ENCODE results near the gene PRR7.

PRR7 gene

DNA sequence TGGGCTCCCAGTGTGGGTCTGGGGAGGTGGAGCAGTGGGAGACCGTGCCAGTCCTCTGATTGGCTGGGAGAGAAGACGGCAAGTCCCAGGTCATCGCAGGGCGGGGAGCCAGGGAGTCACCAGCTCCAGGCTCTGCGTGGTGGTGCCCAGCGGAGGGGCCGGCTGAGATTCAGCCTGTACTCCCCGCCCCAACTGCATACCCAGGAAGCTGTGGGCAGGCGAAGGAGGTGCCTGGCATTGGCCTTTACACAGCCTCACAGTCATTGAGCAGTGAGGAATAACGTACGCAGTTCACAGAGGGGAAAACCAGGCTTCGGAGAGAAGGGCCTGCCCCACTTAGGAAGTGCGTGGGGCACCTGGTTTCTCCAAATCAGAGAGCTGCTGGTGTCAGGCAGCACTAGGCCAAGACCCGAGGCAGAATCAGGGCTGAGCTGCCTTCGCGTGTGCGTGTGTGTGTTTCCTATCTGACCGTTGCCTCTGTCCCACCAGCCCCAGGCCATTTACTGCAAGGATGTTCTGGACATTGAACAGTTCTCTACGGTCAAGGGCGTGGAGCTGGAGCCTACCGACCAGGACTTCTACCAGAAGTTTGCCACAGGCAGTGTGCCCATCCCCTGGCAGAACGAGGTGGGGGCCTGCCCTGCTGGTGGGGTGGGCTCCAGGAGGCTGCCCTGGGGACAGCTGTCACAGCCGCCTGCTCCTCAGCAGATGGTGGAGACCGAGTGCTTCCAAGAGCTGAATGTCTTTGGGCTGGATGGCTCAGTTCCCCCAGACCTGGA, 6.2 kb upstream of the PRR7 start:
- WGBS, result 85% methylated on average over 24 of the region's 24 CpGs
- Histone ChIP-seq H3K27ac (ENCODE audit: low read depth, low read length) (no peak overlapping the region), H3K36me3 (ENCODE audit: insufficient read depth, low read length) (peaks cover 23% of the 10 kb centered on the region), H3K9ac (ENCODE audit: low read depth, low read length) (no peak overlapping the region), H3K27me3 (ENCODE audit: insufficient read depth, low read length) (peaks cover 4% of the 10 kb centered on the region), H3K4me1 (ENCODE audit: insufficient read depth, low read length) (peaks cover 3% of the 10 kb centered on the region; the same call in 1 of the 2 replicates), H3K4me3 (ENCODE audit: low read length) (no peak overlapping the region), H3K9me3 (ENCODE audit: insufficient read depth, low read depth, low read length) (no peaks in the 10 kb centered on the region)

GRCh38 chr5:177440990-177441780, 5.4 kb upstream of the PRR7 start:
- Histone ChIP-seq H3K27me3 (ENCODE audit: insufficient read depth, low read length) (peaks cover 5% of the 10 kb centered on the region), H3K36me3 (ENCODE audit: insufficient read depth, low read length) (peaks cover 20% of the 10 kb centered on the region), H3K4me3 (ENCODE audit: low read length) (no peak overlapping the region), H3K9ac (ENCODE audit: low read depth, low read length) (no peak overlapping the region), H3K4me1 (ENCODE audit: insufficient read depth, low read length) (peaks cover 4% of the 10 kb centered on the region; the same call in 1 of the 2 replicates), H3K9me3 (ENCODE audit: insufficient read depth, low read depth, low read length) (no peaks in the 10 kb centered on the region), H3K27ac (ENCODE audit: low read depth, low read length) (no peak overlapping the region)
- 94% methylated on average over 26 of the region's 26 CpGs for WGBS

DNA sequence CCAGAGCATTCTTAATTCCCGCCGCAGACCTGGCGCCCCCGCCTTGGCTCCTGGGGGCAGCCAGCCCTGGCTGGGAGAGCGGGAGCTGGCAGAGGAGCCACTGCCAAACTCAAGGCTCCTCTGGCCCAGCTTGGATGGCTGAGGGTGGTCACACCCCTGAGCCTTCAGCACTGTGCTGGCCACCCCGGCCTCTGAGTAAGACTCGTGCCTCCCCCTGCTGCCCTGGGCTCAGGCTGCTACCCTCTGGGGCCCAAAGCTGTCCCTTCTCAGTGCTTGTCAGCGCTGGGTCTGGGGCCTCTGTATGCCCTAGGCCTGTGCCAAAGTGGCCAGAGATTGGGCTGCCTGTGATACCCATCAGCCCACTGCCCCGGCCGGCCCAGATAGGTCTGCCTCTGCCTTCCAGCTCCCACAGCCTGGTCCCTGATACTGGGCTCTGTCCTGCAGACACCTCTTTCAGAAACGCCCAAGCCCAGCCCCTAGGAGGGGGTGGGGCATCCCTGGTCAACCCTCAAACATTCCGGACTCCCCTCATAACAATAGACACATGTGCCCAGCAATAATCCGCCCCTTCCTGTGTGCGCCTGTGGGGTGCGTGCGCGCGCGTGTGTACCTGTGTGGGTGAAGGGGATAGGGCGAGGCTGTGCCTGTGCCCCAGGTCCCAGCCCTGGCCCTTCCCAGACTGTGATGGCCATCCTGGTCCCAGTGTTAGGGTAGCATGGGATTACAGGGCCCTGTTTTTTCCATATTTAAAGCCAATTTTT, 4.4 kb upstream of the PRR7 start:
- no peak overlapping the region for H3K4me3 ChIP-seq (ENCODE audit: low read length)
- peaks cover 5% of the 10 kb centered on the region for H3K27me3 ChIP-seq (ENCODE audit: insufficient read depth, low read length)
- H3K36me3 ChIP-seq (ENCODE audit: insufficient read depth, low read length), result peaks cover 15% of the 10 kb centered on the region
- peaks cover 4% of the 10 kb centered on the region; the same call in 1 of the 2 replicates for H3K4me1 ChIP-seq (ENCODE audit: insufficient read depth, low read length)
- no peak overlapping the region for H3K9ac ChIP-seq (ENCODE audit: low read depth, low read length)
- no peaks in the 10 kb centered on the region for H3K9me3 ChIP-seq (ENCODE audit: insufficient read depth, low read depth, low read length)
- WGBS, result 94% methylated on average over 20 of the region's 20 CpGs
- H3K27ac ChIP-seq (ENCODE audit: low read depth, low read length), result no peak overlapping the region

- Histone ChIP-seq H3K27me3 (ENCODE audit: insufficient read depth, low read length) (peaks cover 5% of the 10 kb centered on the region), H3K27ac (ENCODE audit: low read depth, low read length) (no peak overlapping the region), H3K4me3 (ENCODE audit: low read length) (no peak overlapping the region), H3K36me3 (ENCODE audit: insufficient read depth, low read length) (peaks cover 6% of the 10 kb centered on the region; the same call in 1 of the 2 replicates), H3K9me3 (ENCODE audit: insufficient read depth, low read depth, low read length) (no peaks in the 10 kb centered on the region), H3K9ac (ENCODE audit: low read depth, low read length) (no peak overlapping the region), H3K4me1 (ENCODE audit: insufficient read depth, low read length) (peaks cover 12% of the 10 kb centered on the region)
- 91% methylated on average over 15 of the region's 15 CpGs for WGBS
Observed at GRCh38 chr5:177443144-177443983, 3.2 kb upstream of the PRR7 start.

GRCh38 chr5:177444106-177445051, 2.2 kb upstream of the PRR7 start:
- H3K27ac ChIP-seq (ENCODE audit: low read depth, low read length), result no peak overlapping the region

DNA sequence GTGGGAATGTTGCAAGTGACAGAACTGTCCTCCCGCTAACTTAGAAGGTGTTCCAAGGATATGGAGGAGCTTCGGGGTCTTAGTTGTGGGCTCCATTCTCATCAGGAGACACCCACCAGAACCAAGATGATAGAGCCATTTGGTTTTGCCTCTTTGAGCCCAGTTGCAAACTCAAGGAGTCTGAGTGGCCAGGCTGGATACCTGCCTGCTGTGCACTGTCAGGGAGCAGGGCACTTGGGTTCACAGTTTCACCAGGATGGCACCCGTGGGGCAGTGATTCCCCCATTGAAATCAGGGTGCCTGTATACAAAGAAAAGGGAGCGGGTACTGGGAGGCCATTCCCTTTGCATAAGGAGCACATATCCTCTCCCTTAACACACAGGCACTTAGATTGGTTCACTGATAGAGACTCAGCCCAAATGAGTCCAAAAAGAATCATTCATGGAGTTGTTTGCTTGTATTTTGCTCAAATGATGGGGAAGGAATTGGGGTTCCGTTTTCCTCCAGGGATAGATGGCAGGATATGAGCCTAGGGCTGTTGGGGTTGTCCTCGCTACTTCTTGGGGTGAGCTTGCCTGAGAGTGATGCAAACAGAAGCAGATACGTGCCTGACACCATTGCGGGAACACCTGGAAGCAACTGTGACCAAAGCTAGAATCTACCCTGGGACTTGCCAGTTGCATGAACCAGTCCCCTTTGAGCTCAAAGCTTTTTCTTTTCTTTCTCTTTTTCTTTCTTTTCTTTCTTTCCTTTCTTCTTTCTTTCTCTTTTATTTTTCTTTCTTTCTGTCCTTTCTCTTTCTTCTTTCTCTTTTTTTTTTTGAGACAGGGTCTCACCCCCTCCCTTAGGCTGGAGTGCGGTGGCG, 1.3 kb upstream of the PRR7 start:
- H3K9ac ChIP-seq (ENCODE audit: low read depth, low read length), result no peak overlapping the region
- H3K27ac ChIP-seq (ENCODE audit: low read depth, low read length), result no peak overlapping the region
- peaks cover 12% of the 10 kb centered on the region for H3K4me1 ChIP-seq (ENCODE audit: insufficient read depth, low read length)
- H3K27me3 ChIP-seq (ENCODE audit: insufficient read depth, low read length), result peaks cover 5% of the 10 kb centered on the region
- no peak overlapping the region for H3K4me3 ChIP-seq (ENCODE audit: low read length)
- no peaks in the 10 kb centered on the region for H3K9me3 ChIP-seq (ENCODE audit: insufficient read depth, low read depth, low read length)
- no peaks in the 10 kb centered on the region for H3K36me3 ChIP-seq (ENCODE audit: insufficient read depth, low read length)
- WGBS, result 84% methylated on average over 10 of the region's 10 CpGs

More at GRCh38 chr5:177444106-177445051, 2.2 kb upstream of the PRR7 start:
- Histone ChIP-seq H3K4me3 (ENCODE audit: low read length) (no peak overlapping the region), H3K9me3 (ENCODE audit: insufficient read depth, low read depth, low read length) (no peaks in the 10 kb centered on the region), H3K4me1 (ENCODE audit: insufficient read depth, low read length) (peaks cover 12% of the 10 kb centered on the region), H3K36me3 (ENCODE audit: insufficient read depth, low read length) (no peaks in the 10 kb centered on the region), H3K27me3 (ENCODE audit: insufficient read depth, low read length) (peaks cover 5% of the 10 kb centered on the region), H3K9ac (ENCODE audit: low read depth, low read length) (no peak overlapping the region)
- WGBS, result 85% methylated on average over 7 of the region's 7 CpGs

DNA sequence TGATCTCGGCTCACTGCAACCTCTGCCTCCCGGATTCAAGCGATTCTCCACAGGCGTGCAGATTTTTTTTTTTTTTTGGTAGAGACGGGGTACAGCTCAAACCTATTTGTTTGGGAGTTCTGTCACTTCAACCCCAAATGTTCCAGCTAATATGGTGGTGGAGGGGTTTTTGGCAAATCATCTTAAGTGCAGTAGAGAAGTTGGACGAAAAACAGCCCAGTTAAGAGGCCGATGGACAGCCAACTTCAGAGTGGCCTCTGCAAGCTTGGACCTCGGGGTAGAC, 756 bp upstream of the PRR7 start:
- H3K9ac ChIP-seq (ENCODE audit: low read depth, low read length), result peak overlapping the region; percentile 74; the same call in 1 of the 2 replicates
- H3K4me3 ChIP-seq (ENCODE audit: low read length), result peak overlapping the region; percentile 63
- peaks cover 12% of the 10 kb centered on the region for H3K4me1 ChIP-seq (ENCODE audit: insufficient read depth, low read length)
- no peaks in the 10 kb centered on the region for H3K9me3 ChIP-seq (ENCODE audit: insufficient read depth, low read depth, low read length)
- H3K36me3 ChIP-seq (ENCODE audit: insufficient read depth, low read length), result no peaks in the 10 kb centered on the region
- peaks cover 5% of the 10 kb centered on the region for H3K27me3 ChIP-seq (ENCODE audit: insufficient read depth, low read length)
- no peak overlapping the region for H3K27ac ChIP-seq (ENCODE audit: low read depth, low read length)
- 52% methylated on average over 5 of the region's 8 CpGs for WGBS

GRCh38 chr5:177447066-177447610, 524 bp downstream of the PRR7 start:
- Histone ChIP-seq H3K9ac (ENCODE audit: low read depth, low read length) (peak overlapping the region; percentile 85), H3K9me3 (ENCODE audit: insufficient read depth, low read depth, low read length) (no peaks in the 10 kb centered on the region), H3K36me3 (ENCODE audit: insufficient read depth, low read length) (no peaks in the 10 kb centered on the region), H3K4me3 (ENCODE audit: low read length) (peak overlapping the region; percentile 63), H3K27me3 (ENCODE audit: insufficient read depth, low read length) (peaks cover 5% of the 10 kb centered on the region), H3K27ac (ENCODE audit: low read depth, low read length) (peak overlapping the region; percentile 73), H3K4me1 (ENCODE audit: insufficient read depth, low read length) (peaks cover 12% of the 10 kb centered on the region)
- under 1% methylated on average over 40 of the region's 52 CpGs for WGBS

DNA sequence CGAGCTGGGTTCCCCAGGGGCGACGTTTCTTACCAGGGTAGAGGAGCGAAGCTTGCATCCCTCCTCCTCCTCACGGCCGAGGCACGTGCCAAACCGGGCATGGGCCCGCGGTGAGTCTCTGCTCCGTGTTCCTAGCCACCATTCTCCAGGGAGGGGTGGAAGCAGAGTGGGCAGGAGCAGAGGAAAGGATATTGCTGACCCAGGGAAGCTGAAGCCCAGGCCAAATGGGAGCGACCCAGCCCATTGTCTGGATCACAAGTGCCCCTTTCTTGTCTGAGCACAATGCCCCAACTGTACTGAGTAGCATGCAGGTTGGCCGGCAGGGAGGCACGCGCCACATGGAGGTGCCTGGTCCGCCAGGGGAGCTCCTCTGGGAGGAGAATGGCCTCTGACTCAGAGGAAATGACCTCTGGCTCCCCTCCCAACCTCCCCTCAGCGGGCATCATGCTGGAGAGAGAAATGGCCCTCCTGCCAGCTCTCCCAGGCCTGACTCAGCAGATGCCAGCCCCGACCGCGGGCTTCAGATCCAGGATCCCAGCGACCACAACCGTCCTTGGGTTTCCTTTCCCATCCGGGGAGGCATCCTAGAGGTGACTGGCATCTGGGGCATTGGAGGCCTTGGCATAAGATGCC, 1.1 kb downstream of the PRR7 start:
- Histone ChIP-seq H3K27me3 (ENCODE audit: insufficient read depth, low read length) (peaks cover 5% of the 10 kb centered on the region), H3K36me3 (ENCODE audit: insufficient read depth, low read length) (no peaks in the 10 kb centered on the region), H3K4me1 (ENCODE audit: insufficient read depth, low read length) (peaks cover 12% of the 10 kb centered on the region), H3K9ac (ENCODE audit: low read depth, low read length) (peak overlapping the region; percentile 85), H3K4me3 (ENCODE audit: low read length) (peak overlapping the region; percentile 63), H3K27ac (ENCODE audit: low read depth, low read length) (peak overlapping the region; percentile 73), H3K9me3 (ENCODE audit: insufficient read depth, low read depth, low read length) (no peaks in the 10 kb centered on the region)
- WGBS, result 9% methylated on average over 23 of the region's 23 CpGs
